WERI-Rb-1 (cell line): Measurements from ENCODE around the gene TSPEAR.

Experiments
- DNase-seq: peaks from one replicate; pipeline ENCODE4 v3.0.0-alpha.2; 2020
- H3K27ac ChIP-seq: fragments of 250-450 bp; sonication (Bioruptor Pico); 2 replicates; pipeline ENCODE4 v1.5.1; 2020; ENCODE audit warnings: mild to moderate bottlenecking, moderate library complexity
- H3K27me3 ChIP-seq: fragments of 250-450 bp; sonication (Bioruptor Pico); 2 replicates; pipeline ENCODE4 v1.5.1; 2021; ENCODE audit warnings: mild to moderate bottlenecking, low read depth, moderate library complexity; ENCODE audit not compliant: insufficient read depth, severe bottlenecking
- H3K36me3 ChIP-seq: fragments of 250-450 bp; sonication (Bioruptor Pico); 2 replicates; pipeline ENCODE4 v1.5.1; 2020; ENCODE audit warnings: mild to moderate bottlenecking, moderate library complexity
- H3K4me3 ChIP-seq: 2 replicates; pipeline ENCODE4 v1.5.1; 2011; ENCODE audit warnings: low read depth, mild to moderate bottlenecking, control low read depth, low read length
- H3K9me3 ChIP-seq: fragments of 250-450 bp; sonication (Bioruptor Pico); 2 replicates; pipeline ENCODE4 v1.5.1; 2021; ENCODE audit warnings: mild to moderate bottlenecking, moderate library complexity; ENCODE audit not compliant: severe bottlenecking
- CTCF ChIP-seq: IDR thresholded peaks from 2 replicates; pipeline ENCODE4 v1.5.1; 2011; ENCODE audit warnings: low read depth, mild to moderate bottlenecking, control low read depth, inconsistent platforms, low read length

The TSPEAR gene

GRCh38 chr21:44533891-44534627, 177.3 kb downstream of the TSPEAR start:
- peak; percentile 5 for DNase-seq
- no peaks in the 10 kb centered on the region for H3K36me3 ChIP-seq
- no peaks in the 10 kb centered on the region for H3K27me3 ChIP-seq
- H3K27ac ChIP-seq, result no peak overlapping the region
- no peak for TF ChIP-seq CTCF
- no peak overlapping the region for H3K4me3 ChIP-seq
- H3K9me3 ChIP-seq, result no peaks in the 10 kb centered on the region

GRCh38 chr21:44533121-44533890, 178.1 kb downstream of the TSPEAR start:
- TF ChIP-seq CTCF, result no peak
- no peak overlapping the region for H3K4me3 ChIP-seq
- DNase-seq, result peak; percentile 14
- H3K36me3 ChIP-seq, result no peaks in the 10 kb centered on the region
- H3K27ac ChIP-seq, result no peak overlapping the region
- H3K27me3 ChIP-seq, result no peaks in the 10 kb centered on the region
- H3K9me3 ChIP-seq, result no peaks in the 10 kb centered on the region

GRCh38 chr21:44532712-44533111, 178.7 kb downstream of the TSPEAR start:
- DNase-seq, result peak; percentile 4
- no peak for TF ChIP-seq CTCF
- no peak overlapping the region for H3K27ac ChIP-seq
- H3K36me3 ChIP-seq, result no peaks in the 10 kb centered on the region
- no peak overlapping the region for H3K4me3 ChIP-seq
- no peaks in the 10 kb centered on the region for H3K9me3 ChIP-seq
- H3K27me3 ChIP-seq, result no peaks in the 10 kb centered on the region

GRCh38 chr21:44531606-44532564, 179.5 kb downstream of the TSPEAR start:
- Histone ChIP-seq H3K27me3 (no peaks in the 10 kb centered on the region), H3K36me3 (no peaks in the 10 kb centered on the region), H3K4me3 (no peak overlapping the region), H3K27ac (no peak overlapping the region), H3K9me3 (no peaks in the 10 kb centered on the region)
- peak; percentile 5 for DNase-seq
- no peak for TF ChIP-seq CTCF

GRCh38 chr21:44530903-44531605, 180.3 kb downstream of the TSPEAR start:
- Histone ChIP-seq H3K27ac (no peak overlapping the region), H3K36me3 (no peaks in the 10 kb centered on the region), H3K4me3 (no peak overlapping the region), H3K27me3 (no peaks in the 10 kb centered on the region), H3K9me3 (no peaks in the 10 kb centered on the region)
- no peak for TF ChIP-seq CTCF
- DNase-seq, result peak; percentile 6
